Cardiac muscle cell (in vitro differentiated cells and primary cell): ENCODE results near the gene CLECL1. TPM values are rescaled to one million over a fixed set of nuclear protein-coding genes. Genes with fewer than 3 reads are reported as not detected.

Source experiments
- DNase-seq, 2 donors: peaks; one replicate each; pipeline versions ENCODE4 v3.0.0 to v3.0.0-alpha.2; 2010 to 2017; ENCODE audit warnings: low read depth in 1 of 2, low spot score in 1 of 2
- H3K27ac ChIP-seq: fragments of 200-600 bp; sonication (generic); 2 replicates; pipeline ENCODE4 v1.5.1; 2016
- H3K27me3 ChIP-seq: fragments of 200-600 bp; sonication (generic); 2 replicates; pipeline ENCODE4 v1.6.0; 2016; ENCODE audit warnings: control low read depth
- H3K36me3 ChIP-seq: fragments of 200-600 bp; sonication (generic); 2 replicates; pipeline ENCODE4 v1.5.1; 2016; ENCODE audit warnings: control low read depth
- H3K4me1 ChIP-seq: fragments of 200-600 bp; sonication (generic); 2 replicates; pipeline ENCODE4 v1.8.1; 2017; ENCODE audit warnings: low read depth, mild to moderate bottlenecking, mixed run types
- H3K4me3 ChIP-seq: fragments of 200-600 bp; sonication (generic); 2 replicates; pipeline ENCODE4 v1.5.1; 2016; ENCODE audit warnings: mild to moderate bottlenecking
- H3K9me3 ChIP-seq: fragments of 200-600 bp; sonication (generic); 2 replicates; pipeline ENCODE4 v1.5.1; 2017; ENCODE audit warnings: low read depth, mild to moderate bottlenecking, control low read depth
- polyA plus RNA-seq: library from polyadenylated mRNA; unstranded; fragments of >200 nt; fragmentation: Nextera tagmentation; extraction: Ambion mirVana; gene quantifications from 2 replicates; pipeline ENCODE4 v1.2.1, GENCODE V29; 2016
- total RNA-seq: library from RNA; depleted of rRNA; stranded (reverse); fragments of >200 nt; gene quantifications from 2 replicates; pipeline ENCODE4 v1.2.3, GENCODE V29; 2016
- TF ChIP-seq, protein P1 (sequence below): IDR thresholded peaks from 2 replicates; pipeline ENCODE4 v1.5.1; 2012; ENCODE audit warnings: low read depth, mild to moderate bottlenecking, low read length

Gene CLECL1
- total RNA-seq = not detected in 2 replicates
- polyA plus RNA-seq = 0.27 TPM in 1 of 2 replicates, not detected in the other

DNA sequence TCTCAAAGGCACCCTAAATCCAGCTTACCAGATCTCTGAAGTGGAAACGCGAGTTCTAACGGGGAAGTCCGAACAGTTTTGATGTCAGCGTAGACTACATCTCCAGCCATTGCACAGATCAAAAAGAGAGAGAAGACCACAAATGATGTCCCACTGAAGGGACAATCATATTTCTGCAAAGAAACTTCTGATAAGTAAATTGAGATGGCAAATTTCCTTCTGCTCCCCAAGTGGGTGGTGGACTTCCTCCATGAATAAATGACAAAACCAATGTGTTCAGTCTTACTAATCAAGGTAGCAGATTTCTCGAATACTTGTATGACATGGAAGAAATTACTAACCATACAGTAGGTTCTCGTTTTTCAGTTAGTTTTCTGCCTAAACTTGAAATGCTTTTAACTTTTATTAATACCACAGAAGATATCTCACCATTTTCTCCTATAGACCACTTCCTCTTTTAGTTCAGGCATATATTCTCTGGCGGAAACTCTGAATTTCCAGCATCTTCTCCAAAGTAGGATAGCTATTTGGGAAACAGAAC lies at the start of gene CLECL1:
Gene CLECL1, minus strand, starts transcription at position 177 of the 541 bp plus-strand sequence.
- no peaks in the 10 kb centered on the region for H3K36me3 ChIP-seq
- no peak within 1 kb of the TSS for H3K27ac ChIP-seq
- no peak for DNase-seq
- no peak within 1 kb of the TSS for H3K4me3 ChIP-seq
- TF ChIP-seq, protein P1, sequence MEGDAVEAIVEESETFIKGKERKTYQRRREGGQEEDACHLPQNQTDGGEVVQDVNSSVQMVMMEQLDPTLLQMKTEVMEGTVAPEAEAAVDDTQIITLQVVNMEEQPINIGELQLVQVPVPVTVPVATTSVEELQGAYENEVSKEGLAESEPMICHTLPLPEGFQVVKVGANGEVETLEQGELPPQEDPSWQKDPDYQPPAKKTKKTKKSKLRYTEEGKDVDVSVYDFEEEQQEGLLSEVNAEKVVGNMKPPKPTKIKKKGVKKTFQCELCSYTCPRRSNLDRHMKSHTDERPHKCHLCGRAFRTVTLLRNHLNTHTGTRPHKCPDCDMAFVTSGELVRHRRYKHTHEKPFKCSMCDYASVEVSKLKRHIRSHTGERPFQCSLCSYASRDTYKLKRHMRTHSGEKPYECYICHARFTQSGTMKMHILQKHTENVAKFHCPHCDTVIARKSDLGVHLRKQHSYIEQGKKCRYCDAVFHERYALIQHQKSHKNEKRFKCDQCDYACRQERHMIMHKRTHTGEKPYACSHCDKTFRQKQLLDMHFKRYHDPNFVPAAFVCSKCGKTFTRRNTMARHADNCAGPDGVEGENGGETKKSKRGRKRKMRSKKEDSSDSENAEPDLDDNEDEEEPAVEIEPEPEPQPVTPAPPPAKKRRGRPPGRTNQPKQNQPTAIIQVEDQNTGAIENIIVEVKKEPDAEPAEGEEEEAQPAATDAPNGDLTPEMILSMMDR = no peak
- H3K9me3 ChIP-seq = no peaks in the 10 kb centered on the region
- no peaks in the 10 kb centered on the region for H3K4me1 ChIP-seq
- H3K27me3 ChIP-seq = no peaks in the 10 kb centered on the region

DNA sequence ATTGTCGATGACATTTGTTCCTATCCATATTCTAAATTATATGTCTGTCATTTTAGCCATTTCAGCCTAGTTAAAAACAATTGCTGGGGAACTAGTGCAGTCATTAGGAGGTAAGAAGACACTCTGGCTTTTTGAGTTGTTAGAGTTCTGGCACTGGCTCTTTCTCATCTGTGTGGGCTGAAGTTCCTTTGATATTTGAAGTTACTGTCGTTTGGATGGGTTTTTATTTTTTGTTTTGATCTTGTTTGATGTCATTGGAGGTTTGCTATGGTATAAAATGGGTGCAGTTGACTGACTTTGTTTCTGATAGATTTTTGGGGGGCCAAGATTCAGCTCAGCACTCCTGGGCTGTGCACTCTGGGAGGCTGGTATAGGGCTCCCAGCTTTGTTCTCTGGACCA lies 48.5 kb upstream of the CLECL1 start:
- TF ChIP-seq, protein P1 = no peak
- no peaks in the 10 kb centered on the region for H3K9me3 ChIP-seq
- no peak for DNase-seq
- H3K27ac ChIP-seq = no peak overlapping the region
- no peak overlapping the region for H3K4me3 ChIP-seq
- H3K4me1 ChIP-seq = no peaks in the 10 kb centered on the region
- no peaks in the 10 kb centered on the region for H3K36me3 ChIP-seq
- no peaks in the 10 kb centered on the region for H3K27me3 ChIP-seq

DNA sequence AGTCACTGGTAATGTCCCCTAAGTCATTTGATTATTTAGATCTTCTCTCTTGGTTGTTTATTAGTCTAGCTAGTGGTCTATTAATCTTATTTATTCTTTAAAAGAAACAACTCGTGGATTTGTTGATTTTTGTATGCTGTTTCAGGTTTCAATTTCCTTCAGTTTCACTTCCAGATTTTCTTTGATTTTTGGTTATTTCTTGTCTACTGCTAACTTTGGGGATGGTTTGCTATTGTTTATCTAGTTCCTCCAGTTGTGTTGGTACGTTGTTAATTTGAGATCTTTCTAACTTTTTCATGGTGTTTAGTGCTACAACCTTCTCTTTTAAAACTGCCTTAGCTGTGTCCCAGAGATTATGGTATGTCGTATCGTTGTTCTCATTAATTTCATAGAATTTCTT lies 46.3 kb upstream of the CLECL1 start:
- Histone ChIP-seq H3K4me3 (no peak overlapping the region), H3K4me1 (no peaks in the 10 kb centered on the region), H3K27me3 (no peaks in the 10 kb centered on the region), H3K9me3 (no peaks in the 10 kb centered on the region), H3K36me3 (no peaks in the 10 kb centered on the region), H3K27ac (no peak overlapping the region)
- no peak for DNase-seq
- TF ChIP-seq, protein P1 = no peak

DNA sequence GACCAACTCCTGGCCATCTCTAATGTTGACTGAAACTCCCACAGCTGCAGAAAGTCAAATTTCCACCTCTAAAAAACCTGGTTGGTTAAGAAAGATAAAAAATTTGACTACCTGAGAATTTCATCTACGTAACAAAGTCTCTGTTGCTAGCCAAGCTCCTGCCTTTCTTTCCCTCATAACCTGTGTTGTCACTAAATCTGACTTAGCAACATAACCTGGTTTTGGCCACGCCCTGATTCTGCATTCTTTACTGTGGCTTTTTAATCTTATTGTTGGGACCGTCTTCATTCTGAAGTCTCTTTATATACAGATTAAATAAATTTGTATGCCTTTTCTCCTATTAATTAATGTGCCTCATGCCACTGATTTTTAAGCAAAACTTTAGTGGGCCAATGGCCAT lies 43.9 kb upstream of the CLECL1 start:
- H3K27me3 ChIP-seq = no peaks in the 10 kb centered on the region
- TF ChIP-seq, protein P1 = no peak
- no peak overlapping the region for H3K27ac ChIP-seq
- no peak for DNase-seq
- no peaks in the 10 kb centered on the region for H3K4me1 ChIP-seq
- no peaks in the 10 kb centered on the region for H3K9me3 ChIP-seq
- H3K36me3 ChIP-seq = no peaks in the 10 kb centered on the region
- no peak overlapping the region for H3K4me3 ChIP-seq

DNA sequence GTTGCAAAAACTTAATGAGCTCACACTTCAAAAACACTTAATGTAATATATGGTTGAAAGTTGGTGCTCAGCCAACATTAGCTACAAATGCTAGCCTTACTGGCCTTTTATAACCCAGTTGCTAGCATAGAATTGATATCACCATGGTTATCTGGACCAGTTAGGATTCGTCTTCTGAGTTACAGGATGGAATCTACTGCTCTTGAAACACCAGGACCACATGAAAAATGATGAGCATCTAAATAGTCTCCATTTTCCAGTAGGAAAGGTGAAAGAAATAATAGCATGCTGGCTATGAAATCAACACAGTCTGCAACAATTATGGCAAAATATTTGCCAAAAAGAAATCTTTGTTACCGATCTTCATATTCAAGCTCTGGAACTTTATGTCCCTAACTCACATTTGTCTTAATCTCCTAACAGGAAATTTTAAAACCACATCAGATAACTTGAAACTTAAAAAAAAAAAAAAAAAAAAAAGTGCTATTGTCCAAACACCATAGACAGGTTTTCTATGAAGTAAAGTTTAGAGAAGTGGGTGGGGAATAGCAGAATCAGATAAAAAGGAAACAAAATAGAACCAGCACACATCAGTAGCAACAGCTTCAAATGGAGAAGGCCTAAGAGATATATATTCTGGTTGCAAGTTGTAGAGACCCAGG lies 40.5 kb upstream of the CLECL1 start:
- Histone ChIP-seq H3K4me3 (no peak overlapping the region), H3K4me1 (peaks cover 8% of the 10 kb centered on the region), H3K27me3 (no peaks in the 10 kb centered on the region), H3K36me3 (no peaks in the 10 kb centered on the region), H3K9me3 (no peaks in the 10 kb centered on the region), H3K27ac (no peak overlapping the region)
- TF ChIP-seq, protein P1 = no peak
- no peak for DNase-seq
